Bronchial epithelial cell (primary cell): ENCODE results near the gene MYL9. TPM values are rescaled to one million over a fixed set of nuclear protein-coding genes. Genes with fewer than 3 reads are reported as not detected.

Experiments
- DNase-seq: peaks from one replicate; pipeline ENCODE4 v3.0.0-alpha.2; 2010; ENCODE audit warnings: low read depth
- FAIRE-seq: peaks from 2 replicates; lab custom pipeline; 2011; peaks lifted over from hg19 to GRCh38; lab: Jason Lieb, UNC
- H3K27me3 ChIP-seq: 2 replicates; pipeline ENCODE4 v1.5.1; 2011; ENCODE audit warnings: low read length; ENCODE audit not compliant: control insufficient read depth, insufficient read depth
- H3K36me3 ChIP-seq: 2 replicates; pipeline ENCODE4 v1.5.1; 2011; ENCODE audit warnings: low read length; ENCODE audit not compliant: control insufficient read depth, insufficient read depth
- H3K4me3 ChIP-seq: 2 replicates; pipeline ENCODE4 v1.5.1; 2011; ENCODE audit warnings: mild to moderate bottlenecking, low read depth, low read length, control low read depth
- CTCF ChIP-seq: IDR thresholded peaks from 2 replicates; pipeline ENCODE4 v1.5.1; 2011; ENCODE audit warnings: mild to moderate bottlenecking, moderate library complexity, low read length, control low read depth, inconsistent platforms; ENCODE audit not compliant: insufficient read depth, severe bottlenecking
- total RNA-seq: library from RNA; depleted of rRNA; stranded (reverse); fragments of >200 nt; gene quantifications from 2 replicates; pipeline ENCODE4 v1.2.1, GENCODE V29; 2014

Gene MYL9
- total RNA-seq, 1 donor from 2014 or later = 0.53 TPM

- TF ChIP-seq CTCF = no peak
- Histone ChIP-seq H3K36me3 (peaks cover 19% of the 10 kb centered on the region), H3K27me3 (no peaks in the 10 kb centered on the region), H3K4me3 (no peak overlapping the region)
- FAIRE-seq = no peak
- DNase-seq = no peak
Measured at GRCh38 chr20:36528875-36529417, 12.4 kb upstream of the MYL9 start.

GRCh38 chr20:36532388-36532787 lies 8.9 kb upstream of the MYL9 start:
- Histone ChIP-seq H3K27me3 (no peaks in the 10 kb centered on the region), H3K36me3 (no peaks in the 10 kb centered on the region), H3K4me3 (no peak overlapping the region)
- FAIRE-seq (no peak), DNase-seq (no peak)
- no peak for TF ChIP-seq CTCF

GRCh38 chr20:36532822-36533221 lies 8.5 kb upstream of the MYL9 start:
- no peak for FAIRE-seq

GRCh38 chr20:36538026-36538722 lies 3.1 kb upstream of the MYL9 start:
- no peak for FAIRE-seq

More at GRCh38 chr20:36532822-36533221, 8.5 kb upstream of the MYL9 start:
- TF ChIP-seq CTCF = no peak
- H3K4me3 ChIP-seq = no peak overlapping the region
- H3K27me3 ChIP-seq = no peaks in the 10 kb centered on the region
- H3K36me3 ChIP-seq = no peaks in the 10 kb centered on the region
- no peak for DNase-seq

GRCh38 chr20:36540551-36541211 lies 638 bp upstream of the MYL9 start:
- DNase-seq (no peak), FAIRE-seq (no peak)
- no peak for TF ChIP-seq CTCF
- Histone ChIP-seq H3K27me3 (peaks cover 2% of the 10 kb centered on the region), H3K36me3 (no peaks in the 10 kb centered on the region), H3K4me3 (peak overlapping the region; percentile 58)

More at GRCh38 chr20:36538026-36538722, 3.1 kb upstream of the MYL9 start:
- DNase-seq = no peak
- H3K4me3 ChIP-seq = no peak overlapping the region
- H3K36me3 ChIP-seq = no peaks in the 10 kb centered on the region
- no peak for TF ChIP-seq CTCF
- peaks cover 2% of the 10 kb centered on the region for H3K27me3 ChIP-seq
